ENCODE measurements around the gene CD93.

CD93 gene

GRCh38 chr20:23032056-23032749 lies 53.9 kb downstream of the CD93 start:
- DNase-seq: no peak

DNA sequence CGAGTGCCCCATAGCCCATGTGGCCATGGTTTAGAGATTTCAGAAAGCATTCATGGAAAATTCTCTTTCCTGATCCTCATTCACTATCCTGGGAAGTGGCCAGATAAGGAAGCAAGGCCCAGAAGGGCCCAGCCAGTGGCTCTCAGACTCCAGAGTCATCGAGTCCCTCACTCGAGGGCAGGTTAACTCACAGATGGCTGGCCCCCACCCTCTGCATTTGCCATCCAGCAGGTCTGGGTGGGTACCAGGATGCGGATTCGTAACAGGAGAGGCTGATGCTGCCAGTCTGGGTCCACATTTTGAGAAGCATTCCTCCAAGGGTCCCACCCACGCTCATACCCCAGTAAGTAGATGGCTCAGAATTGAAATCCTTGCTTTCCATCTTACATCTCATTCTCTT lies 54.8 kb downstream of the CD93 start:
- DNase-seq: no peak
